ENCODE data around the gene AMELY. TPM values are rescaled to one million over a fixed set of nuclear protein-coding genes. Genes with fewer than 3 reads are reported as not detected.

The AMELY gene
- polyA plus RNA-seq, 4 donors, result 0.13 to 0.19 TPM; not detected in 2

Other genes with a start within 250 kb of the AMELY start
- gene TBL1Y, start 1.1 kb downstream of the AMELY start, polyA plus RNA-seq (ENCODE audit: insufficient read length in 4 of 4), result 1 to 10 TPM; 3.0 to 3.9 (median 3.6) TPM

All from right renal pelvis (tissue), 4 donors.